Activated CD8-positive, alpha-beta memory T cell treated with anti-CD3 and anti-CD28 coated beads for 1 hour (primary cell): ENCODE measurements around the gene CLCNKA.
"Not testable (repeated sequence)": the region's sequence is repeated elsewhere in the genome, so short reads cannot be mapped to it uniquely, and the experiment has no call there.

ENCODE experiments used
- DNase-seq, 2 donors: peaks; one replicate each; pipeline ENCODE4 v3.0.0-alpha.2; 2020; ENCODE audit warnings: low read depth in 1 of 2; ENCODE audit errors: extremely low read depth in 1 of 2

CLCNKA gene

DNA sequence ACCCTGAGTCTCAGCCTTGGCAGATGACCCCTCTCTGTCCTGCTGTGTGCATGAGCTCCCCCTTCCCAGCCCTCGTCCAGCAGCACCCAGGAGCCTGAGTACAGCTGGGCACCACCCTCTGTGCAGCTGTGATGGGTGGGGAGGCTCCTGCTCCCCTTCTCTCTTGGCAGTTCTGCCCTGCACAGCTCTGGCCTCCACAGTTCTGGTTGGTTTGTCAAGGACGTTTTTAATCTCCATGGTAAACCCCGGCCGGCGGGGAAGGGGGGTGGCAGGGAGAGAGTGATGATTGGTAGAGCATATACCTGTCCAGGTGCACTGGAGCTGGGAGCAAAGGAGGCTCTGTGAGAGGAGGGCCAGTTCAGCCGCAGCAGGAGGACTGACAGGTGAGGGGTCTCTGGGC lies at the start of gene CLCNKA:
Gene CLCNKA, plus strand, starts transcription at position 356 of the 400 bp plus-strand sequence. CDS start 584 bp downstream, outside the sequence.
- DNase-seq = no peak

DNA sequence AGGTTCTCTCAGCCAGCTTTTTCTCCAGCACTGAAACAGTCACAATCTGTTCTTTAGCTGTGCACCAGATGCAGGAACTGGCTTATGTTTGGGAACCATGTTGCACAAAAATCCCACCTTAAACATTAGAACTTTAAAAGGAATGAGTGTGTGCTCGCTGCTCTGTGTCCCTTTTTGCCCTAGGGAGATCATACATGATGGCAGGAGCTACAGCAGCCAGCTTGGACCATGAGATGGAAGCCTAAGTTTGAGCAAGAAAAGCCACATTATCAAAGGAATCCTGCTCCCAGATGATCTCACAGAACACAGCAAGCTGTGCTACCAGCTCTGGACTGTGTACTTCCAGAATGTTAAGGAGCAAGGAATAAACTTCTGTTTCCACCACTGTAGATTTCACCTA lies 49.4 kb upstream of the CLCNKA start:
- no peak for DNase-seq

GRCh38 chr1:15973772-15974171 lies 48.1 kb upstream of the CLCNKA start:
- DNase-seq = no peak

DNA sequence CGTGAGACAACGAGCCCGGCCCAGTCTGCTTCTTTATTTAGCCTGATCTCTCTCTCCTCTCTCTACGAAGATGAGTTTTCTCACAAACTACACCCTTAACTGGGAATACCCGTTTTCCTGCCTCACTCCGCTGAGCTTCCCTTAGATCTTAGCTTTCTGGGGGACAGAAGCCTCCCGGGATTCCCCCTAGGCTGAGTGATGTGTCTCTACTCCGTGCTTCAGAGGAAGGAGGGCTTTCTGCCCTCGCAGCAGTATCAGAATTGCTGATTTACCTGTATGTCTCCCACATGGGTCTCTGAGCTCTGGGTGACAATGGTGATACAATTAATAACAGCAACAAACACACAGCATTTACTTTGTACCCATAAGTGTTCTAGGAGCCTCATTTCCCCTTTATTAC lies 47.0 kb upstream of the CLCNKA start:
- DNase-seq = no peak

DNA sequence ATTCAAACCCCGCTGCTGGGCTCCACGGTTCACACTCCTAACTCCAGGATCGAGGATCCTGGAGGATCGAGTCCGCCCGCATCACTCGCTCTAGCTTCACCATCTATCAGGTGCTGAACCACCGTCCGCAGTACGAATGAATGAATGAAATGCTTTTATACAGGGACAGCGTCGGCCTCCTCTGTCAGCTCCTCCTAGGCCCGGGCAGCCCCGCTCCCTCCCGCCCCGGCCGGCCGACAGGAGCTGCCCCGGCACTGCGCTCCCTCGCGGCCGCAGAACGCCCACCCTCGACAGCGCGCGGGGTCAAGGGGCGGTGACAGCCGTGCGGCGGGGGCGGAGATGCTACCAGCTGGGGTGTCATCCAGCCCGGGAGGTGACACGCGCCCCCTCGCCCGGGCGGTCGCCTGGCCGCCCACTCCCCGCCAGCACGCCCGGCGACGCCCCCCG lies 46.5 kb upstream of the CLCNKA start:
- peak; percentile 34 to 55 for DNase-seq

DNA sequence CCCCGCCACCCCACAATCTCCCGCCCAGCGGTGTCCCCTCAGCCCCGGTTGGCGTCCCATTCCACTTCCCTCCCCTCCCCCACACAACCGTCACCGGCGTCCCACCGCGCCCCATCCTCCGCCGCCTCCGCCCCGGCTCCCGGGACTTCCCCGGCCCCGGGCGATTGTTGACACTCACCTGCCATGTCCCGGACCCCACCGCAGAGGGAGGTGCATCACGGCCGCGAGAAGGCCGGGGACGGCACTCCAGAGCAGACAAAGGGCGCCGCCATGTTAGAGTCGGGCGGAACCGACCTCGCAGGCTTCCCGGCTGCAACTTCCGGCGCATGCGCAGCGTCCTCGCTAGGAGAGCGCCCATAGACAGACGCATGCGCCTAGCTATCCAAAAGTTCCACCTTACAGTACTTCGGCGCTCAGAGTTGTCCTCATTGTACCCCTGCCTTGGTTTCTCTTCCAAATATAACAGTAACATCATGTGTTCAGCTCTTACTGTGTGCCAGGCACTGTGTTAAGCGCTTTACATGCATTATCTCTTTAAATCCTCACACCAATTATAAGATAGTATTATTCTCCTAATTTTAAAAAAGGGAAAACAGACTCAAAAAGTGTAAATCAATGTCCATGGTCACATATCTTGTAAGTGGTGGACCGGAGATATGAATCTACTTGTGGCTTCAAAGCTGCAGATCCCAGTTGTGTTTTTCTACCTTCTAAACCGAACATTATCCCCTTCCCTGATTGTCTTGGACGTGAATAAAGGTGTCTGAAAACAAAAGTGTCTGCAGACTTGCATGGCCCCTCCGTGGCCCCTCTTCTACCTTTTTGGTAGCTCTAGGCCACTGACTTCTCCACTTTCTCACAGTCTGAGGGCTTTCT lies 45.8 kb upstream of the CLCNKA start, which contains the start of gene ZBTB17:
Gene ZBTB17, minus strand, starts transcription at position 297 of the 876 bp plus-strand sequence. CDS start 27,606 bp downstream, outside the sequence.
- peak; percentile 89 to 95 for DNase-seq

DNA sequence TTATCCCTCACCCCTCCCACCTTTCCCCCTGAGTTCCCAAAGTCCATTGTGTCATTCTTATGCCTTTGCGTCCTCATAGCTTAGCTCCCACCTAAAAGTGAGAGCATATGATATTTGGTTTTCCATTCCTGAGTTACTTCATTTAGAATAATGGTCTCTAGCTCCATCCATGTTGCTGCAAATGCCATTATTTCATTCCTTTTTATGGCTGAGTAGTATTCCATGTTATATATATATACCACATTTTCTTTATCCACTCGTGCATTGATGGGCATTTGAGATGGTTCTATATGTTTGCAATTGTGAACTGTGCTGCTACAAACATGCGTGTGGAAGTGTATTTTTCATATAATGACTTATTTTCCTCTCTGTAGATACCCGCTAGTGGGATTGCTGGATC lies 43.9 kb upstream of the CLCNKA start:
- not testable (repeated sequence) for DNase-seq

DNA sequence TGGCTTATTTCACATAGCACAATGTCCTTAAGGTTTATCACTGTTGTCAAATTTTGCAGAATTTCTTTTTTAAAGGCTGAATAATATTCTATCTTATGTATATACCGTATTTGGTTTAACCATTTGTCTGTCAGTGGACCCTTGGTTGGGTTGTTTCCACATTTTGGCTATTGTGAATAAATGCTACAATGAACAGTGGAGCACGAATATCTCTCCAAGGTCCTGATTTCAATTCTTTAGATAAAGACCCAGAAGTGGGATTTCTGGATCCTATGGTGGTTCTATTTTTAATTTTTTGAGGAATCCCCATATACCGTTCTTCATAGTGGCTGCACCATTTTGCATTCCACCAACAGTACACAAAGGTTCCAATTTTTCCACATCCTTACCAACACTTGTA lies 40.2 kb upstream of the CLCNKA start:
- no peak for DNase-seq

GRCh38 chr1:15983275-15983674 lies 38.6 kb upstream of the CLCNKA start:
- no peak for DNase-seq

- no peak for DNase-seq
These were observed 36.1 kb upstream of the CLCNKA start for GRCh38 chr1:15985611-15986297.

- no peak for DNase-seq
These were observed 32.7 kb upstream of the CLCNKA start for GRCh38 chr1:15988856-15989736.

DNA sequence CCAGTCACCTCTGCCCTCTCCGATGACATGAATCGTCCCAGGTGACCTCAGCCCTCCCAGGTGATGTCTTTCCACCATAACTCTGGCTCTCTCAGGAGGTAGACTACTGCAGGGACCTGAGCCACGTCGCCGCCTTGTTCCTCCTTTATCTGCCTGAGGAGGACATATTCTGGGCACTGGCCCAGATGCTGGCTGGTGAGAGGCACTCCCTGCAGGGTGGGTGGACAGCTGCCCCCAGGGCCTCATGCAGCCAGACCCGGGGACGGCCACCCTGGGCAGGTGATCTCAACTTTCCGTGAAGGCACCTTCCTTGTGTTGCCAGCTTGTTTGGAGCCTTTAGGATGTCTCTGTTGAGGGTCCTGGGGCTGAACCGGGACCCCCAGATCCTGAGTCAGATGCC lies 32.1 kb upstream of the CLCNKA start:
- DNase-seq = no peak

DNA sequence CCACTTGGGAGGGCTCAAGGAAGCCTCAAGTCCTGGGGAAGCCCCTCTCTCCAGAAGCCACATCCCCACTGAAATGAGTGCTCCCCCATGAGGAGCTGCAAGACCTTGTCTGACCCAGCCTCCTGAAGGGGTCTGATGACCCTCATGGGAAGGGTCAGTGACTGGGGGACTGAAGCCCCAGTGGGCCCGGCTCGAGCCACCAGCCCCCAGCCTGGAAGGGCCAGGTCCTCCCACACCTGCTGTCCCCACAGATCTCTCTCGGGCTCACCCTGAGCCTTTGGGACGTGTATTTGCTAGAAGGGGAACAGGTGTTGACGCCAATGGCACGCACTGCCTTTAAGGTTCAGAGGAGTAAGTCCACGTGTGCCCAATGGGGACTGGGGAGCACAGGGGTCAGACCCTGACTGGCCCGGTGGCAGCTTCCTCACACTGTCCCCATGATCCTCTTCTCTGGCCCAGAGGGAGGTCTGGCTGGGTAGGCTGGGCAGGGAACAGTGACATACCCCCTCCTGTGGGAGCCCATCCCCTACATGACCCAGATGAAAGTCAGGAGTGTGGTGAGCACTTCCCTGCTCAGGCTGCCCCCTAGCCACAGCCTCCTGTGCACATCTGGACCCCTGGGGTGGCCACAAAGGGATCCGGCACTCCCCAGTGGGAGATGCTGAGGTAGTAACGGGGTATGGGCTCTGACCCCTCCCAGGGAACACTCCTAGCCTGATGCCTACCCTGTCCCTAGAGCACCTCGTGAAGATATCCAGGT lies 30.2 kb upstream of the CLCNKA start:
- no peak for DNase-seq

- no peak for DNase-seq
These were observed 29.7 kb upstream of the CLCNKA start for GRCh38 chr1:15992187-15992553.

DNA sequence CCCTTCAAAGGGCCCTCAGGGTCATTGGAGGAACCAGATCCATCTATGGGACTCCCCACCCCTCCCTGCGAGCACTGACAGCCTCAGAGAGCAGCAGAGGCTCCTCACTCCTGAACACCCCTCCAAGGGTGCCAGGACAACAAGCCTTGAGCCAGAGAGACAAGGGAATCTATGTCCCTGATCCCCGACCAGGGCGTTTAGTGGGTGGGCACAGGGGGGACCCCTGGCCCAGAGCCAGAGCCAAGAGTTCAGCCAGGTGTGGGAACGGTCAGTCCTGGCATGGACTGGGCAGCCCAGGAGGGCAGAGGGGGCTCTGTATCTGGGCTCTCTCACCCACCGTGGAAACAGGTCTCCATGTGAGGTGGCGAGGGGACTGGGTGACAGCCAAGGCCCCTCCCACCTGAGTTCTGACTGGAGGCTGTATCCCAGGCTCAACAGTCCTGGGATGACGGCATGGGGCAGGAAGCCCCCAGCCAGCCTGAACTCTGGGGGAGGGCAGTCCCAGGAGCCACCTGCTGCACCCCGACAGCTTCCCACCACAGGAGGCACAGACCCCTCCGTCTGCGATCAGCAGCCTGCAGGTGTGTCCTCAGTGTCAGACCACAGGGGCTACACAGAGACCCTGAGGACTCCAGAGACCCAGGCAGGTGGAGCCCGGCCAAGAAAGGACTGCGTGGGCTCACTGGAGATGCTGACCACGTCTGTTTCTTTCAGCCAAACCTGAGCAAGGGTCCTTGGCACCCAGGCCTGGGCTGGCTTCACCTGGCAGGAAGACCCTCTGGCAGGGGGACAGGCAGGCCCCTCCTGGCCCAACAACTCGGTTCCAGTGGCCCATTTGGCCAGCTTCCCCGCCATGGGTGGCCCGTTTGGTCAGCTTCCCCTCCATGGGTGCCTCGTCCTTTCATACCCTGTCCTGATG lies 29.0 kb upstream of the CLCNKA start:
- DNase-seq = no peak

- no peak for DNase-seq
These were observed 28.2 kb upstream of the CLCNKA start for GRCh38 chr1:15993666-15994065.

DNA sequence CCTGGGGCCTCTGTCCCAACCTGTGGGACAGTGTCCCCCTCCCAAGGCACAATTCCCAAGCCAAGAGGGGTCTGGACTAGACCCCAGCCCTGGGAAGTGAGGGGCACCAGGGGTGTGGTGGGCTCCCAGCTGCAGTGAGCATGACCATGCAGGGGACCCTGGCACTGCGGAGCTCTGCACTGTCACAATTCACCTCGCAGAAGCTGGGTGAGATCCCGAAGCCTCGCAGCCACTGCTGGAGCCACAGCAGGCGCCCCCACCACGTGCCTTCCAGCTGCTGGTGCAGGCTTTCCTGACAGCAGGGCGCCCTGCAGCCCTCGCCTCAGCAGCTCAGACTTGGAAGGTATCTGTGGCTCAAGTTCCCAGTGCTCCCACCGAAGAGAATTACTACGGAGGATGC lies 27.8 kb upstream of the CLCNKA start:
- DNase-seq = no peak

DNA sequence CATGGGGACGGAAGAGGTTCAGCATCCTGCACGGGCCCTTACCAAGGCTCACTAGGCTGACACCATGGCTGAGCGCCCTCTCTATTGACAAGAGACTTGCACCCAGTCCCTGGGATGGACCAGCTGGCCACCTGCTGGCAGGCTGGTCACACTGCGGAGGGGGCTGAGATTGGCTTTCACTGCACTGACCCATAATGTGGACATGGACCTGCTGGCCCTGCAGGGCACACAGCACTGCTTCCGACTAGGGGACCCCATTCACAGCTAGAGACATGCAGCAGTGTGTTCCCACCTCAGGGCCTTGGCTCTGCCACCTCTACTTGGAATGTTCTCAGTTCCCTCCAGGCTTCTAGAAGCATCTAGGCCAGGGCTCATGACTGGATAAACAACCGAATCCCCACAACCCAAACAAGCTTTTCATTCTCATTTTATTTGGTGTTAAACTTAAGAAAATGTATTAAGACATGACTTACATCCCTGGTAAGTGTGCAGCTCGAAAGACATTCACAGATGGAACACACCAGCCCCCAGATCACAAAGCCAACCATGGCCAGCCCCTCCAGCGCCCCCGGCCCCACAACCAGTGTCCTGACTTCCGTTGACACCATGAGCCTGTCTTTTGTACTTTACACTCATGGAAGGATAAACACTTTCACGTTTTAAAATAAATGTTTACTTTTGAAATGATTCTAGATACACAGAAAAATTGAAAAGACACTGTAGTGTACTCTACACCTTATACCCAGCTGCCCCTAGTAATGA lies 27.1 kb upstream of the CLCNKA start:
- peak in 1 of 2 donors; percentile 19 for DNase-seq
